ENCODE data around the gene PTGR1. TPM values are rescaled to one million over a fixed set of nuclear protein-coding genes. Genes with fewer than 3 reads are reported as not detected.

PTGR1 gene
- total RNA-seq, 1 experiment from 2014 or later: 20.9 TPM

DNA sequence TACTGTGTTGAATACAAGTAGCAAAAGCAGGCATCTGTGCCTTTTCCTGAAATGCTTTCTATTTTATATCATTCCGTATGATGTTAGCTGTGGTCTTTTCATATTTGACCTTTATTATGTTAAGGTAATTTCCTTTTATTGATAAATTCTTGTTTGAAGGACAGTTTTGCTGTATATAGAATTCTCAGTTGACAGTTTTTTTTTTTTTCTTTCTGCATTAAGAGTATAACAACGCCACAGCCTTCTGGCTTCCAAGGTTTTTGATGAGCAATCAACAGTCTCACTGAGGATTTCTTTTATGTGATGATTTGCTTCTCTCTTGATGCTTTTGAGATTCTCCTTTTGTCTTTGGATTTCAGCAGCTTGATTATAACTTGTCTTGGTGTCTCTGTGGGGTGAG, 50.8 kb downstream of the PTGR1 start:
- BruUV-seq (replicated peaks): no TSS peak
- Histone ChIP-seq H3K9me3 (ENCODE audit: low read depth, low read length, poor library complexity, severe bottlenecking) (peaks cover 59% of the 10 kb centered on the region), H3K36me3 (ENCODE audit: insufficient read depth, low read length, poor library complexity, severe bottlenecking) (no peaks in the 10 kb centered on the region), H3K4me3 (ENCODE audit: low read depth, low read length, poor library complexity, severe bottlenecking) (no peak overlapping the region), H3K27me3 (replicated peaks; ENCODE audit: insufficient read depth, low read depth, low read length, poor library complexity) (no peaks in the 10 kb centered on the region), H3K27ac (ENCODE audit: low read depth, low read length, poor library complexity, severe bottlenecking) (no peak overlapping the region), H3K4me1 (ENCODE audit: insufficient read depth, low read length, poor library complexity, severe bottlenecking) (no peaks in the 10 kb centered on the region)
- intact Hi-C loops (cut with micrococcal nuclease; ENCODE audit: unreplicated experiment): no loop called here
- ChIA-PET POLR2A (ENCODE audit: low non-redundant PET) (no interaction called here), CTCF (no interaction called here)
- TF ChIP-seq, protein P1, sequence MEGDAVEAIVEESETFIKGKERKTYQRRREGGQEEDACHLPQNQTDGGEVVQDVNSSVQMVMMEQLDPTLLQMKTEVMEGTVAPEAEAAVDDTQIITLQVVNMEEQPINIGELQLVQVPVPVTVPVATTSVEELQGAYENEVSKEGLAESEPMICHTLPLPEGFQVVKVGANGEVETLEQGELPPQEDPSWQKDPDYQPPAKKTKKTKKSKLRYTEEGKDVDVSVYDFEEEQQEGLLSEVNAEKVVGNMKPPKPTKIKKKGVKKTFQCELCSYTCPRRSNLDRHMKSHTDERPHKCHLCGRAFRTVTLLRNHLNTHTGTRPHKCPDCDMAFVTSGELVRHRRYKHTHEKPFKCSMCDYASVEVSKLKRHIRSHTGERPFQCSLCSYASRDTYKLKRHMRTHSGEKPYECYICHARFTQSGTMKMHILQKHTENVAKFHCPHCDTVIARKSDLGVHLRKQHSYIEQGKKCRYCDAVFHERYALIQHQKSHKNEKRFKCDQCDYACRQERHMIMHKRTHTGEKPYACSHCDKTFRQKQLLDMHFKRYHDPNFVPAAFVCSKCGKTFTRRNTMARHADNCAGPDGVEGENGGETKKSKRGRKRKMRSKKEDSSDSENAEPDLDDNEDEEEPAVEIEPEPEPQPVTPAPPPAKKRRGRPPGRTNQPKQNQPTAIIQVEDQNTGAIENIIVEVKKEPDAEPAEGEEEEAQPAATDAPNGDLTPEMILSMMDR (conservative IDR thresholded peaks at IDR 0.05; ENCODE audit: low read depth, low read length): no peak
- no peak for TF ChIP-seq EZH2 (IDR thresholded peaks at IDR 0.05; ENCODE audit: borderline replicate concordance, low read depth, low read length, poor library complexity, severe bottlenecking)
- no peak for DNase-seq (ENCODE audit: low spot score)

DNA sequence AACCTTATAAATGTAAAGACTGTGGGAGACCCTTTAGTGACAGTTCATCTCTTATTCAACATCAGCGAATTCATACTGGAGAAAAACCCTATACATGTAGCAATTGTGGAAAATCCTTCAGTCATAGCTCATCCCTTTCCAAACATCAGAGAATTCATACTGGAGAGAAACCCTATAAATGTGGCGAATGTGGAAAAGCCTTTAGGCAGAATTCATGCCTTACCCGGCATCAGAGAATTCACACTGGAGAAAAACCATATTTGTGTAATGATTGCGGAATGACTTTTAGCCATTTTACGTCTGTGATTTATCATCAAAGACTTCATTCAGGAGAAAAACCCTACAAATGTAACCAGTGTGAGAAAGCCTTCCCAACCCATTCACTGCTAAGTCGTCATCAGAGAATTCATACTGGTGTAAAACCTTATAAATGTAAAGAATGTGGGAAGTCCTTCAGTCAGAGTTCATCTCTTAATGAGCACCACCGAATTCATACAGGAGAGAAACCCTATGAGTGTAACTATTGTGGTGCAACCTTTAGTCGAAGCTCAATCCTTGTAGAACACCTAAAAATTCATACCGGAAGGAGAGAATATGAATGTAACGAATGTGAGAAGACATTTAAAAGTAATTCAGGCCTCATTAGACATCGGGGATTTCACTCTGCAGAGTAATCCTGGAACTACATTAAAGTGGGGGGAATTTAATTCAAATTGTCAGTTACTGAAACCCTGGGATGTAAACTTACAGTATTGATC, 56.8 kb downstream of the PTGR1 start:
- ChIA-PET POLR2A (ENCODE audit: low non-redundant PET) (no interaction called here), CTCF (no interaction called here)
- no peak for TF ChIP-seq EZH2 (IDR thresholded peaks at IDR 0.05; ENCODE audit: borderline replicate concordance, low read depth, low read length, poor library complexity, severe bottlenecking)
- TF ChIP-seq, protein P1 (conservative IDR thresholded peaks at IDR 0.05; ENCODE audit: low read depth, low read length): no peak
- Histone ChIP-seq H3K4me3 (ENCODE audit: low read depth, low read length, poor library complexity, severe bottlenecking) (no peak overlapping the region), H3K4me1 (ENCODE audit: insufficient read depth, low read length, poor library complexity, severe bottlenecking) (no peaks in the 10 kb centered on the region), H3K9me3 (ENCODE audit: low read depth, low read length, poor library complexity, severe bottlenecking) (peaks cover 82% of the 10 kb centered on the region), H3K27me3 (replicated peaks; ENCODE audit: insufficient read depth, low read depth, low read length, poor library complexity) (no peaks in the 10 kb centered on the region), H3K27ac (ENCODE audit: low read depth, low read length, poor library complexity, severe bottlenecking) (no peak overlapping the region), H3K36me3 (ENCODE audit: insufficient read depth, low read length, poor library complexity, severe bottlenecking) (peaks cover 5% of the 10 kb centered on the region)
- no peak for DNase-seq (ENCODE audit: low spot score)
- intact Hi-C loops (cut with micrococcal nuclease; ENCODE audit: unreplicated experiment): no loop called here
- no TSS peak for BruUV-seq (replicated peaks)

DNA sequence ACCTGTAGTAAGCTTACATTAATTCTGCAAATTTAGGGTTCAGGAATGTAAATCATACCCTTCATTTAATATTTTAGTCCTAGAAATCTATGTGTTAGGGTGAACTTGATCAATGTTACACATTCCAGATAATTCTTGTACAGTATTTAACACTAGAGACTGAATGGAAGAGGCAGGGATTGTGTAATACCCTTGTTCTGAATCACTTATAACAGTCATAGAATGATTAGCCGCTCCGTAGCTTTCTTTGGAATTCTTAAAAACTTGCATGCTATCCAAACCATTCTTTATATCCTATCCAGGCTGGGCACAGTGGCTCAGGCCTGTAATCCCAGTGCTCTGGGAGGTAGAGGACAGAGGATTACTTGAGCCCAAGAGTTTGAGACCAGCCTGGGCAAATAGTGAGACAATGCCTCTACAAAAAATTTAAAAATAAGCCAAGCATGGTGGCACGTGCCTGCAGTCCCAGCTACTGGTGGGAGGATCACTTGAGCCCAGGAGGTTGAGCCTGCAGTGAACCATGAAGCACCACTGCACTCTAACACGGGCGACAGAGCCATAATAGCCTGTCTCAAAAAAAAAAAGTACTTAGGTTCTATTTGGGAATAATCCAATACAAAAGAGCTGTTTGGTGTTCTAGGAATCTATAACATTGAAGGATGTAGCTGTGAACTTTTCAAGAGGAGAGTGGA, 66.2 kb downstream of the PTGR1 start:
- Histone ChIP-seq H3K9me3 (ENCODE audit: low read depth, low read length, poor library complexity, severe bottlenecking) (peaks cover 8% of the 10 kb centered on the region), H3K4me1 (ENCODE audit: insufficient read depth, low read length, poor library complexity, severe bottlenecking) (peaks cover 11% of the 10 kb centered on the region), H3K4me3 (ENCODE audit: low read depth, low read length, poor library complexity, severe bottlenecking) (no peak overlapping the region), H3K27ac (ENCODE audit: low read depth, low read length, poor library complexity, severe bottlenecking) (no peak overlapping the region), H3K36me3 (ENCODE audit: insufficient read depth, low read length, poor library complexity, severe bottlenecking) (no peaks in the 10 kb centered on the region), H3K27me3 (replicated peaks; ENCODE audit: insufficient read depth, low read depth, low read length, poor library complexity) (no peaks in the 10 kb centered on the region)
- no TSS peak for BruUV-seq (replicated peaks)
- intact Hi-C loops (cut with micrococcal nuclease; ENCODE audit: unreplicated experiment): no loop called here
- DNase-seq (ENCODE audit: low spot score): no peak
- CTCF ChIA-PET: no interaction called here
- no peak for TF ChIP-seq EZH2 (IDR thresholded peaks at IDR 0.05; ENCODE audit: borderline replicate concordance, low read depth, low read length, poor library complexity, severe bottlenecking)
- TF ChIP-seq, protein P1 (conservative IDR thresholded peaks at IDR 0.05; ENCODE audit: low read depth, low read length): no peak
- POLR2A ChIA-PET (ENCODE audit: low non-redundant PET): no interaction called here

All from A673 (cell line).